NCI-H748 (cell line): ENCODE data around the gene PLXND1.
"Not testable (repeated sequence)": the region's sequence is repeated elsewhere in the genome, so short reads cannot be mapped to it uniquely, and the experiment has no call there.

Source experiments
- DNase-seq: peaks from one replicate; lab custom pipeline; 2025; ENCODE audit not compliant: unreplicated experiment; lab: John Stamatoyannopoulos, UW

Gene PLXND1

DNA sequence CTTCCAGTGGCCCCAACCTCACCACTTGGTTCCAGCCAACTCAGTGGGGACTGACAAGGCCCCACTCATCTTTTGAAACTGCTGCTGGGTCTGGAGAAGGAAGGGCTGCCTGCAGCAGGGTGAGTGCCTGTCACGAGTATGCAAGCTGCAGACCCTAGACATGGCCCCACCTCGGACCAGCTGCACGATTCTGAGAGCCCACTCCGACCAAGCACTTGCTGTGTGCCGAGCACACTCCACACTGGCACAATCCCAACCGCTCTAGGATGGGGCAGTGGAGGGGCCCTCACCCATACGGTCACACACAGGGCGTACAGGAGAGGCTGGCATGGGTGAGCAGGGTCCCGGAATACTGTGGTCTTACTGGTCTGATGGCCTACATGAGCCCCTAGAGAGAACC lies 8.0 kb upstream of the PLXND1 start:
- DNase-seq = no peak

DNA sequence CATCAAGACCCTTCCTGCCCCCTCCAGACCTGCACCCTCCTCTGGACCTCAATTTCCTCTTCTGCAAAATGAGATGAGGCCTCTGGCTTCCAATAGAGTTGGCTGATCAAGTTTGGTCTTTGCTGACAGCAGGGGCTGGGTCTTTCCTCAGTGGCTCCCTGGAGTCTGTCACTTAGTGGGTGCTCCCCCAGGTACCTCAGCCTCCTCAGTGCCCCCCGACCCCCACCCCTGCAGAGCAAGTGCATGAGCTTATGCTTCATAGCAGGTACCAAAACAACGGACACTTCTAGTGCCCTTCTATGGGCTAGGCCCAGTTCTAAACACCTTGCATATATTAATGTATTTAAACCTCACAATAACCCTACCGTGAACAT lies 6.9 kb upstream of the PLXND1 start:
- no peak for DNase-seq

DNA sequence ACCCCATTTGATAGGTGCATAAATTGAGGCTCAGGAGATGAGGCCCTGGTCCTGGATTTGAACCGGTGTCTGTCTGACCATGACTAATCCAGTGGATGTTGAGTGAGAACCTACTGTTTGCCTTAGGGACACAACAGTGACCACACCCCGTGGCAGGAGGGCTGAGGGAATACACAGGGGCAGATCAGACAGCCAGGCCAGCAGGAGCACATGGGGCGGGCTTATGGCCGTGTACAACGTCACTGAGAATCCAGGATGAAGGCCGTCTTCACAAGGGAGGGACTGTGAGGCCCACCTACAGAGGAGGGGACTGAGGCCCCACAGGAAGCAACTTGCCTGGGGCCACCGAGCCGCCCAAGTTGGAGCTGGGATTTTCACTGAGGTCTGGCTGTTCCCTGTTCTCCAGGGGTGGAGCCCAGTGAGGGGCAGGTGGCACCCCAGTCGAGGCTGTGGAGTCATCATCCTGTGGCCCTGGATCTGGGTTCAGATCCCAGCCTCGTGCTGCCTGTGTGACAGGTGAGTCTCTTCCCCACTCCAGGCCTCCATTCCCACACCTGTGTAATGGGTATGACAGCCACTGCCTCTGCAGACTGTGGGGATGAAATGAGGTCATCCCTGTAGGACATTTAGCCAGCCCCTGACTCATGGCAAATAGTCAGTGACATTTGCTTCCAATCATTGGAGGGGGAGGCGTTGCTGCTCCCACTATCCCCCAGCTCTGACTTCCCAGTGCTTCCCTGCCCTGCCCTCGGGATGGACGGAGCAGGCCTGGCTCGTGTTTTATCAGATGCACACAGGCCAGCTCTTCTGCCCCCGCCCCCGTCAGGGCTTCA lies 6.3 kb upstream of the PLXND1 start:
- DNase-seq = no peak

DNA sequence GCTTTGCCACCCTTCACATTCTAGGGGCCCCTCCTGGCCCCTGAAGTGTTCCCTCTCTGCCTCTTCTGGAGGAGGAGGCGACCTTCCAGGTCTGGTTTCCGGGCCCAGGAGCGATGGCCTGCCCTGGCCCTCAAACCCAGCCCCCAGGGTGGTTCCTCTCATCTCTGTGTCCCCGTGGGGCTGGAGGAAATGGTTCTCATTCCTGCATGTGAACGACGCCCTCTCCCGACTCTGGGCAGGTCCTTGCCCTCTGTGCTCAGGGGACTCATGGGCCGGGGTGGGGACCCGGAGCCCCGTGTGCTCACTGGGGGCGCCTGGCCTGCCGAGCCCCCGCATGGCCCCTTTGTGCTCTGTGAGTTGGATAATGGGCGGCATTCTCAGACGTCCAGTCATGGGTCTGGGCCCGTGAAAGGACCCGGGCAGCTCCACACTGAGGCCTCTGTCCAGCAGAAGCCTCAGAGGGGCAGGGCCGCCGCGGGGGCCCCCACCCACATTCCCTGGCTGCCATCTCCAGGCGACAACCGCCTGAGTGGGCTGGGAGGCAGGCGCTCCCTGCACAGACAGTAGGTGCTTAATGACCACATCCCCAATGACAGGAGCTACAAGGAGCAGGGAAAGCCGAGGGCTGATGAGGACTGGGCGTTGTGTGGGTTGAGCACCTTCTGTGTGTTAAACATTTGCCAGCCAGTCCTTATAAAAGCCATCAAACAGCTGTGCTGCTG lies 5.5 kb upstream of the PLXND1 start:
- DNase-seq = no peak

DNA sequence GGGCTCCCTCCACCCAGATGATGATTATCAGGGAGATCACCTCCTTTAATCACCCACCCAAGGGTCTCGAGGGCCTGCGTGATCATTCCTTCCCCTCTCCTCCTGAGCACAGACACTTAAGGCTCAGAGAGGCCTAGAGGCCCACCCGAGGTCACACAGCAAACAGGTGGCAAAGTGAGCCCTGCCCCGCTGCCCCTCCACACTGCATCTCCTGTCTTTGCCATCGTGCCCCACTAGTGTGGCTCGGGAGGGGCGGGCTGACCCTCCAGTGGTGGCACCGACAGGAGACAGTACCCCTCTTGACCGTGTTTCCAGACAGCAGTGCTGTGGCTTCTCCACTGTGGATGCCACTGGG lies 4.9 kb upstream of the PLXND1 start:
- DNase-seq = no peak

DNA sequence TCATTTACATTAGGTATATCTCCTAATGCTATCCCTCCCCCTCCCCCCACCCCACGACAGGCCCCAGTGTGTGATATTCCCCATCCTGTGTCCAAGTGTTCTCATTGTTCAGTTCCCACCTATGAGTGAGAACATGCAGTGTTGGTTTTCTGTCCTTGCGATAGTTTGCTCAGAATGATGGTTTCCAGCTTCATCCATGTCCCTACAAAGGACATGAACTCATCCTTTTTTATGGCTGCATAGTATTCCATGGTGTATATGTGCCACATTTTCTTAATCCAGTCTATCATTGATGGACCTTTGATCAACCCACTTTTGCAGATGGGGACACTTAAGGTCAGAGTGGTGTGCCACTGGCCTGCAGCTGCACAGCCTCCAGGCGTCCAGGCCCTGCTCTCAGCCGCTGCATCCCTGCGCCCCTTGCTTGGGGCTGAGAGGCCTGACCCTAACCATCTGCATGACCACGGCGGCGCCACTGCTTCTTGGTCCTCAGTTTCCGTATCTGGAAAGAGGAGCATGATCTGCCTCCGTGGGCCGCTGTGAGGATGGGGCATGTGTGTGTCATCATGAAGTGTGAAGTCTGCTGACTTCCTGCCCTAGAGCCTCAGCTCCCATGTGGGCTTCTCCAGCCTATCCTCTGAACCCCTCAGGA lies 4.4 kb upstream of the PLXND1 start:
- not testable (repeated sequence) for DNase-seq

DNA sequence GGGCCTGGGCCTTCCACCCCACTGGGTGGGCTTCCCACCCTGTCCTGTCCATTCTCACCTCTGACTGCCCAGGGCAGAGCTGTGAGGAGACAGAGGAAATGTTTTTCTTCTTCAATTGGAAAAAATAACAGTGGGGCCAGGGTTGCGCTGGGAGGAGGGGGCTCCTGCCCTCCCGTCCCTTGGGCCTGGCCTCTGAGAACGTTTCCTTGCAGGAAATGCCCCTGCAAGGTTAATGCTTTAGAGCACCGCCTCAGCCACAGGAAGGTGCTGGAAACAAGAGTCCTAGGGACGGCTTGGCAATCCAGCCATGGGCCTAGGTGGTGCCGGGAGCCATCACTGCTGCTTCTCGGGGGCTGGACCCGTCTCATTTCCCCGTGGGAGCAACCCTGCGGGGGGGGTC lies 3.8 kb upstream of the PLXND1 start:
- no peak for DNase-seq

DNA sequence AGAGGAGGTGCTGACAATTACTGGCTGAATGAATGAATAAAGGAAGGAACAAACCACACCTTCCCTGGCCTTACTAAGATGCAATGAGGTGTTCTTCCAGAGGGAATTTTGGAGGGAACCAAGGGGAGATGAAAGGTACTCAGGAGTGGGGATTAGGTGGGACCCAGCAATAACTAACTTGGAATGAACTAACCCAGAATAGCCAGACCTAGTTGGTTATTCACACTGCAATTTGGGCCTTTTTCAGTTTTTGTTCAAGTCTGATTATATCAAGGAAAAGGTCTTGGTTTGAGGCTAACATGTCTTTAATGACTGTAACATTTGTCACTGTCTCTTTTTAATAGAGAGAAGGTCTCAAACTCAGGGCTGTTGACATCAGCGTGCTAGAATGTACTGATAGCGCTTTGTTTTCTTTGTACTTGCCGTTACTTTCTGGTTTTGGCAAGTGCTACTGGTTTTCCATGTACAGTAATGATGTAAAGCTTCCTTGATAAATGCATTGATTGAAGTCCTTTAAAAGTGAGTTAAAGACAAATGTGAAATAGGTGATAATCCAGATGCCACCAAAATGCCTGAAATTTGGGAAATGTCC lies 3.2 kb upstream of the PLXND1 start:
- DNase-seq = no peak

DNA sequence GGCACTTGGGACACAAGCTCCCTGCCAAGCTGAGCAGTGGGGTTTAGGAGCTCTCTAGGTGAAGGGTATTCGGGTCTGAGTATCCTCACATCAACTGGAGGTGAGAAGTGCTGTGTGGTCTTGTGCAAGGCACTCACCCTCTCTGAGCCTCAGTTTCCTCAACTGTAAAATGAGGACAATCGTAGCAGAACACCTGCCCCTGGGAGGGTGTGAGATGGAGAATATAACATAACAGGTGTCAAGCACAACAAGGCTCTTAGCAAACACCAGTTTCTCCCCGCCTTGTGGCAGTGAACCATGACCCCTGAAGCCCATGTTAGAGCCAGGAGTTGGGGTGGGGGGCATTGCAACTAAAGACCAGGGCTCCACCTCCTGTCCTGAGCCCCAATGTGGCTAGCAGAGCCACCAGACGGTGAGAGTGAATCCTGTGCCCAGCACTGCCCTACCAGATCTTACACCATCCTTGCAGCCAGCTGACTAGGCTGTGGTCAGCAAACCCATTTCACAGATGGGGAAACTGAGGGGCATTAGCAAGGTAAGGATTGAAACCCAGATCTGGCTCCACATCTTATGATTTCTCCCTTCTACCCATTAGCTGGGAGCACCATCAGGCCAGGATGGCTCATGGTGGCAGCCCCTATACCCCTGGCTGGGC lies 2.6 kb upstream of the PLXND1 start:
- no peak for DNase-seq

DNA sequence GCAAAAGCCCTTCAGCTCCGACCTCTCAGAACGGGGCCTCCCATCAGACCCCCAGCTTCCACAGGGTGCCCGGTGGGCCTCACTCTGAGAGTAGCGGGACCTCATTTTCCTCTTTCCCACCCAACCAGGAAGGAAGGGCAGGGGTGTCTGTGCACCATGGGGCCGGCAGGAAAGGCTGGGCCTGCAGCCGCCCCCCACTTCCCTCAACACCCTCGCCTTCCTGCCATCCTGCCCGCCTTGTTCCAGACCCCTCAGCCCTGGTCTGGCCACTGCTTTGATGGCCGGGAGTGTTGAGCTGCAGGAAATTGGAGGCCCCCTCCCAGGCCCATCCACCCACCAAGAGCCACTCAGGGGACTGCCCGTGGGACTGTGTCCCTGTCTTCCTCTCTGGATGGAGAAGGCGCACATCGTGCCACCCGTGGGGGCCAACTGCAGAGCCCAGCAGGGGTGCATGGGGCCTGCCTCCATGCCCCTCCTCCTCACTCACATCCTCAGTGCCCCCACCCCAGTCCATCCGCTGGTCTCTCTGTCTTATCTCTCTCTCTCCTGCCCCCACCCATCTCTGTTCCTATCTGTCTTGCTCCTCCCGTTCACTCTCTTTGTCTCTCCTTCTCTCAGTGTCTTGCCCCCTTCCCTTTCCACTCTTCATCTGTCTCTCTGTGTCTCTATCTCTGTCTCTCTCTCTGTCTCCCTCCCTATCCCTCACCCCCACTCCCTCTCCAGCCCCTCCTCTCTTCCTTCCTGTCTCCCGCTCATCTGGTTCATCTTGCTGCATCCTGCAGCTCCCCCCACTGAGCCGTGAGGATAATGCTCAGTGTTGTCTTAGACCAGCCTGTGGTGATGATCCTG lies 1.8 kb upstream of the PLXND1 start:
- DNase-seq = peak; percentile 23

DNA sequence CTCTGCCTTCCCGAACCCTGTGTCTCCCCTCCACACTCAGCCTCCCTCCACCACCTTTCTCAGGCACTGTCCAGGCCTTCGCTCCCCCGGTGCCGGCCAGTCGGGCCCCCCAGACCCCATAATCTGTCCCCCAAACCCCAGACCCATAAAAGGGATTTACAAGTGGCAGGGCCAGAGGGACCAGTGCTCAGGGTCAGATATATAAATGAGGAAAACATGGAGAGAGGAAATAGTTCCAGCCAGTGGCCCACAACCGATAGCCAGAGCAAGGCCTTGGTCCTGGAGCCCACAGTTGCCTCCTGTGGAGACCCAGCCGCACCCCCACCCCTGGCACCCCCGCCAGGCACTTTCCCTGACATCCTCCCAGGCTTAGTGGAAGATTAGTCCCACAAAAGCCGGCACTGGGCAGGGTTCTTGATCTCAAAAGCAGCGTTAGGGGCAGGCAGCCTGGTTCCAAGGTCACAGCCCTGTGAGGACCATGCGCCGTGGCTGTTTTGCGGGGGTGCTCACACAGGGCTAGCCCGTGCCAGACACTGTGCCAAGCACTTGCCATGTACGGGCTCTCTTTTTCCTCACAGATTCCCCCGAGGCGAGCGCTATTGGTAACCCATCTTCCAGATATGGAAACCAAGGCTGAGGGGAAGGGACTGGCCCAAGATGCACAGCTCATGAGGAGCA lies 1.1 kb upstream of the PLXND1 start:
- no peak for DNase-seq

DNA sequence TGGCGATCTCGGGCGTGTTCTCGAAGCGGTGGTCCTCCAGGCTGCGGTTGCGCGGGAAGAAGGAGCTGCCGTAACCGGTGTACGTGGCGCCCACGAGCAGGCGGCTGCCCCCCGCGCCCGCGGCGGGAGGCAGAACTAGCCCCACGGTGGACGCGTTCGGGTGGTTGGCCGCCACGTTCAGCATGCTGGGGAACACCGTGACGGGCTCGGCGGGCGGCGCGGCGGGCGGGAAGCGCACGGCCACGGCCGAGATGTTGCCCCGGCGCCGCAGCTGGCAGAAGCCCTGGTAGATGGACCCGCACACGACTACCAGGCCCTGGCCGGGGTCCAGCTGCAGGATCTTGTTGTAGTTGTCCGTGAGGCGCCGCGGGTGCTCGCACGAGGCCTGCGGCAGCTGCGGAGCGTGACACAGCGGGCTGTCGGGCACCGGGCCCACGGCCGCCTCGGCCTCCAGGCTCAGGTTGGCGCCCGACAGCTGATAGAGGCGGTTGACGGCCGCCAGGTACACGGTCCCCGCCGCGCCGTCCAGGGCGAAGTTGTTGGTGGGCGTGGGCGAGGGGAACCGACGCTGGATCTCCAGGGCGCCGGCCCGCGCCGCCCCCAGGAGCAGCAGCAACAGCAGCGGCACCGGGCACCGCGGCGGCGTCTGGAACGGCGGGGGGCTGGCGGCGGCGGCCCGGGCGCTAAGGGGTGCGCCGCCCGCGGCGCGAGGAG lies 397 bp downstream of the PLXND1 start:
- peak; percentile 44 for DNase-seq

DNA sequence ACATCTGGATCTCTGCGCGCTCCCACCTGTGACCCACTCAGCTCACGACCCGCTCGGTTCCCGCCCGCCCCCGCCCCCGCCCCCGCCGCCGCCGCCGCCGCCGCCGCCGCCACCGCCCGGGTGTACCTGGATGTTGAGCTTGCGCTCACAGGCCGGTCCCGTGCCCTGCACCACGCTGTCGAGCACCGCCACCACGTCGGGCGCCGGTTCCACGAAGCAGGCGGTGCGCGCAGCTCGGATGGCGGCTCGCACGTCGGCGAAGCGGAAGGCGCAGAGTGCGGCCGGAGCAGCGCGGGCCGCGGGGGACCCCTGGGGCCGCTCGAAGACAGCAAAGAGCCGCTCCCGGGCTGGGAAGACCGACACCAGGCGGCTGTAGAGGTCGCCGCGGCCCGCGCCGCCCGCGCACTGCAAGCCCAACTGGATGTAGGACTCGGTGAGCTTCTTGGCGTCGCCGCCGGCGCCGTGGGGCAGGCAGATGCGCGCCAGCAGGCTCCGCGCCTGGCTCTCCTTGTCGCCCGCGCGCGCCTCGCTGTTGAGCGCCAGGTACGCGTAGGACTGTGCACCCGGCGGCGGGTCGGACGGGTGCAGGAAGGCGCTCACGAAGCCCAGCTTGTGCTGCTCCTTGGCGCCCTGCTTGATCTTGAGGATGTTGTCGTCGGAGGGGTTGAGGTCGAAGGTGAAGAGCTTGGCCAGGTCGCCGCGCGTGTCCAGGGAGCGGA lies 1.1 kb downstream of the PLXND1 start:
- DNase-seq = peak; percentile 66

DNA sequence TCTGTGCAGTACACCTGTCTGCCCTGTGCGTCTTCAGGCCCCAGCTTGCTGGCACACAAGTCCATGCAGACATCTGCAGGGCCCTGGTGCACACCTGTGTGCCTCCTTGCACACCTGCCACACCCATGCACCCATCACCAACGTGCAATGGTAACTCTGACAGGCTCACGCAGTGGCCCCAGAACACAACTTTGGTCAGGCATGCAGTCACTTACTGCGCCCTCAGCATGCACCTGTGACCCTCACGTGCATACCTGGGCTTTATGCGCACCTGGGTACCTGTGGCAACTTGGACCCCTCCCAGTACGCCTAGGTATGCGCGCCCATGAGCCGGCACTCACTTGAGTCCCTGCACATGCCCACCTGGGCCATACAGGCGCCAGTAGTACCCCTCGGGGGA lies 1.7 kb downstream of the PLXND1 start:
- DNase-seq = peak; percentile 21

DNA sequence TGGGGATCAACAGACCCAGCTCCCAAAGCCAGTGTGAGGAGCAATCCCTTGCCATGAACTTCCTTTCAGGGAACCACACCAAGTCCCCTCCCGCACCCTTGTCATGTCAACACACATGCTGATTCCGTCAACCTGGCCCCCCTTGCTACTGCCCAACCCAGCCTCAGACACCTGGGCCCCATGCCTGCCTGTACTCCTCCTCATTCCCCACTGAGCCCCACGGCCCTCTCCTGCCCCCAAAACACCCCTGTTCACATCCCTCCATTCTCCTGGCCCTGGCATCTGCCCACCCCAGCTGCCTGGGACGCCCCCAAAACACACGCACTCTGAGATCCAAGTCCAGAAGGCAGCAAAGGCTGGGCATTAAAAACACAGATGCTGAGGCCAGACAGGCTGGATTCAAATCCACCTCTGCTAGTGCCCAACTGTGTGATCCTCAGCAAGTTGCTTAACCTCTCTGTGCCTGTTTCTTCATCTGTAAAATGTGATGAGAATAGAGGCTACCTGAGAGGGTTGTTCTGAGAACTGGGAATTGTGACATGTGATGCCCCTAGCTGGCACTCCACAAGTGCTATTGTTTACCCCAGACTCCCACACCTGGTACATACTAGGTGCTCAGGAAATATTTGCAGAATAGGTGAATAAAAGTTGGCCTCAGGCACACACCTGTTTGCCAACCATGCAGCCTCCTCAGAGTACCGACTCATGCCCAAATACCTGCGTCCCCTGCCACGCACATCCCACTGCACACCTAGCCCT lies 2.3 kb downstream of the PLXND1 start:
- DNase-seq = no peak

DNA sequence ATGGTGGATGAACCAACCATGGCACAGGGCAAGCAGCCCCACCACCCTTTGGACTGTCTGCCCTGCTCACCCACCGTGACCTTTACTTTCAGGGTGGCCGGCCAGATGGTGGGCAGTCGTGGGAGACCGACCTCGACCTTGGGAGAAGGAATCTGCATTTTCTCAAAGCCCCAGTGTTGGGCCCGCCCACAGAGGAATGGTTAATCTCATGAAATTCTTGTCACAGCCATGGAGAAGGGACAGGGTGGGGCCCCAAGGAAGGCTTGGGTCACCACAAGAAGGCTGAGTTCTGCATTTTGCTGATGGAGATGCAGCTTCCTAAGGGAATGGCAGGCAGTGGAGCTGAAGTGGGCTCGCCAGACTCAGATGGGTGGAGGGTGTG lies 2.9 kb downstream of the PLXND1 start:
- DNase-seq = no peak

DNA sequence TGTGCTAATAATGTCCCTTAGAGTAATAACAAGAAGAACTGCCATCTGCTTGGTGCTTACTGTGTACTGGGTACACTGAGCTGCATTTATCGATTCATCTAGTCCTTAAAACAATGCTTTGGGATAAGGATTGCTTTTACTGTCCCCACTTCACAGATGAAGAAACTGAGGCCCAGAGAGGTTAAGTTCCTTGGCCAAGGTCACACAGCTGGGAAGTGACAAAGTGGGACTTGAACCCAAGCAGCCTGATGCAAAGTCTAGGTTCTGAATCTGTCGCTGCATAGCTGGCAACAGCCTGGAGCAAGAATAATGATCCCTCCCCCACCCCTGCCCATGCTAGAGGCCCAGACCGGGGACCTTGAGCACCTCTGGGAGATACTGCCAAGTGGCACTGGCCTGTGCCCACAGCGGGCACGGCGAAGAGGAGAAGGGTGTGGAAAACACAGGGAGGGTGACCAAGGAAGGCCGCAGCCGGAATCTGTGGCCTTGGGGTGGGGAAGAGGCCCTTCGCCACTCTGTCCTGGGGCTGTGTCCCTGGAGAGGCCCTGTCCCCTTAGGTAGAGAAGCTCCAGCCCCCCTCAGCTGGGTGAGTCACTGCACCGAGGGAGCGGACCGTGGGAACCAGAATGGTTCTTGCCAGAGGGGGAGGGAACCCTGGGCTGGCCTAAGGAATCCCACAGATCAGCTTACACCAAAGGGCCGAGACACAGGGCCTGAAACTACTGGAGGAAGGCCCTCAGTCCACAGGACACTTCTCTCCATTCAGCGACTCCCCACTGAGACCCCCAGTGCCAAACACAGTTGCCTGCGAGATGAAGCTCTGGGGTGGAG lies 3.5 kb downstream of the PLXND1 start:
- DNase-seq = no peak
